ENCODE results near the gene FYN.

DNA sequence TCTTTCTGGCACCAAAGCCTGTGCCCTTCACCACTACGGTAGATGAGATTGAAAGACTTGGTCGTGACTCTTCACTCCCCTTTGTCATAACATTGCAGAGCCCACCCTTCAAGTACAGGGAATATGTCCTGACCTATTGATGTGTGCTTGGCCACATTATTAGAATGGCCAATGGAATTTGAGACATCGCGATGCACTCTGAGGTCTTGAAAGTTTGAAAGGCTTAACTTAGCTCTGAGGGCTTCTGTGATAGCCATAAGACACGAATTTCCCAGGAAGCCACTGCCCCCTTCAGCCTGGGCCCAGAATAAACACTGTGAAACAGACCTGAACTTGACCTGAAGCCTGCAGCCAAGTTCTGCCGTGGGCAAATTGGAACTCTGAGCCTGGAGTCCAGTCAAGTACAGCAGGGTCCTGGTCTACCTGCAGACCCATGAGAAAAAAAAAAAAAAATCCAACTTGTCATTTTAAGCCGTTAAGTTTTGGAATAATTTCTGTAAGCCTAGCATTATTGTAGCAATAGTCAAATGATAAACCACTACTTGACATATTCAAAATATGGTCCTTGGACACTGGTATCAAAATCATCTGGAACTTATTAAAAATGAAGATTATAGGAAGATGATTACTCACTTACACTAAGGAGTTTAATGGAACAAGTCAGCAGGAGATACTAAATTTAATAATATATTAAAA lies 230.6 kb downstream of the FYN start:
- TF ChIP-seq, protein P1, sequence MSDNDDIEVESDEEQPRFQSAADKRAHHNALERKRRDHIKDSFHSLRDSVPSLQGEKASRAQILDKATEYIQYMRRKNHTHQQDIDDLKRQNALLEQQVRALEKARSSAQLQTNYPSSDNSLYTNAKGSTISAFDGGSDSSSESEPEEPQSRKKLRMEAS (IDR thresholded peaks at IDR 0.05; ENCODE audit: low read depth, low read length), result no peak
- TF ChIP-seq CTCF (IDR thresholded peaks at IDR 0.05; ENCODE audit: low read depth, low read length) (peak; percentile 78), MYC (IDR thresholded peaks at IDR 0.05; ENCODE audit: low read depth, low read length) (no peak)
